Stimulated activated naive B cell treated with anti-CD40 and anti-IgM and Interleukin-4, amounts not matched to agents 10 μg/mL and 1 μg/mL and 100 μg/mL, for 72 hours (primary cell): Measurements from ENCODE around the gene ATP1B1.

ENCODE experiments used
- ATAC-seq, 2 donors: fragments of 150-1000 bp; cut with Tn5 transposase; replicated peaks; 2 replicates each; pipeline ENCODE4 v1.10.0; 2021; ENCODE audit warnings: moderate library complexity in 1 of 2
- DNase-seq: peaks from one replicate; pipeline ENCODE4 v3.0.0; 2021
- H3K27ac Mint-ChIP-seq: one replicate; pipeline ENCODE4 v1.8.0; 2022; ENCODE audit warnings: mild to moderate bottlenecking, mixed read lengths
- H3K27me3 Mint-ChIP-seq, 2 donors: one replicate each; pipeline ENCODE4 v1.8.0; 2022; ENCODE audit warnings: mixed read lengths in 2 of 2
- H3K36me3 Mint-ChIP-seq, 2 donors: one replicate each; pipeline ENCODE4 v1.8.0; 2022; ENCODE audit warnings: mixed read lengths in 2 of 2, mild to moderate bottlenecking in 1 of 2
- H3K4me1 Mint-ChIP-seq, 2 donors: one replicate each; pipeline ENCODE4 v1.8.0; 2022; ENCODE audit warnings: mixed read lengths in 2 of 2, mild to moderate bottlenecking in 1 of 2
- H3K4me3 Mint-ChIP-seq, 2 donors: one replicate each; pipeline ENCODE4 v1.8.0; 2022; ENCODE audit warnings: mild to moderate bottlenecking in 2 of 2, mixed read lengths in 2 of 2, moderate library complexity in 1 of 2
- H3K9me3 Mint-ChIP-seq, 2 donors: one replicate each; pipeline ENCODE4 v1.8.0; 2022; ENCODE audit warnings: mixed read lengths in 2 of 2, mild to moderate bottlenecking in 1 of 2

ATP1B1 gene

GRCh38 chr1:169086603-169087455 lies 19.7 kb upstream of the ATP1B1 start:
- Mint-ChIP-seq H3K27ac (no peak overlapping the region), H3K27me3 (peaks cover 7 to 18% of the 10 kb centered on the region in 2 donors), H3K36me3 (no peaks in the 10 kb centered on the region), H3K4me3 (no peak overlapping the region), H3K4me1 (peaks cover 5 to 15% of the 10 kb centered on the region in 2 donors), H3K9me3 (no peaks in the 10 kb centered on the region)
- DNase-seq (no peak), ATAC-seq (no peak)

- ATAC-seq, result no peak
- Mint-ChIP-seq H3K36me3 (no peaks in the 10 kb centered on the region), H3K4me3 (no peak overlapping the region), H3K27ac (no peak overlapping the region), H3K4me1 (peaks cover 5 to 15% of the 10 kb centered on the region in 2 donors), H3K9me3 (no peaks in the 10 kb centered on the region), H3K27me3 (peaks cover 7 to 18% of the 10 kb centered on the region in 2 donors)
- no peak for DNase-seq
These were observed 18.6 kb upstream of the ATP1B1 start for GRCh38 chr1:169087876-169088275.

GRCh38 chr1:169089776-169090175 lies 16.7 kb upstream of the ATP1B1 start:
- H3K36me3 Mint-ChIP-seq, result no peaks in the 10 kb centered on the region
- no peak overlapping the region for H3K27ac Mint-ChIP-seq
- peaks cover 5 to 15% of the 10 kb centered on the region in 2 donors for H3K4me1 Mint-ChIP-seq
- peaks cover 11 to 24% of the 10 kb centered on the region in 2 donors for H3K27me3 Mint-ChIP-seq
- no peak for DNase-seq
- no peak overlapping the region for H3K4me3 Mint-ChIP-seq
- no peaks in the 10 kb centered on the region for H3K9me3 Mint-ChIP-seq
- no peak for ATAC-seq

GRCh38 chr1:169090308-169090899 lies 16.1 kb upstream of the ATP1B1 start:
- DNase-seq (no peak), ATAC-seq (peak in 1 of 2 donors; percentile 17)
- peaks cover 11 to 25% of the 10 kb centered on the region in 2 donors for H3K27me3 Mint-ChIP-seq
- H3K4me1 Mint-ChIP-seq, result peaks cover 5 to 15% of the 10 kb centered on the region in 2 donors
- H3K9me3 Mint-ChIP-seq, result no peaks in the 10 kb centered on the region
- H3K27ac Mint-ChIP-seq, result no peak overlapping the region
- H3K4me3 Mint-ChIP-seq, result no peak overlapping the region
- no peaks in the 10 kb centered on the region for H3K36me3 Mint-ChIP-seq

GRCh38 chr1:169090900-169091311 lies 15.6 kb upstream of the ATP1B1 start:
- H3K4me1 Mint-ChIP-seq, result peaks cover 5 to 15% of the 10 kb centered on the region in 2 donors
- peak; percentile 58 to 80 for ATAC-seq
- peaks cover 0 to 4% of the 10 kb centered on the region in 2 donors for H3K9me3 Mint-ChIP-seq
- H3K27me3 Mint-ChIP-seq, result peaks cover 16 to 30% of the 10 kb centered on the region in 2 donors
- no peak for DNase-seq
- no peaks in the 10 kb centered on the region for H3K36me3 Mint-ChIP-seq
- no peak overlapping the region for H3K4me3 Mint-ChIP-seq
- no peak overlapping the region for H3K27ac Mint-ChIP-seq

- Mint-ChIP-seq H3K9me3 (peaks cover 0 to 5% of the 10 kb centered on the region in 2 donors), H3K4me3 (no peak overlapping the region), H3K27me3 (peaks cover 17 to 33% of the 10 kb centered on the region in 2 donors), H3K4me1 (peaks cover 5 to 15% of the 10 kb centered on the region in 2 donors), H3K27ac (no peak overlapping the region), H3K36me3 (no peaks in the 10 kb centered on the region)
- DNase-seq (peak; percentile 11), ATAC-seq (peak; percentile 84 to 85)
These were observed 15.0 kb upstream of the ATP1B1 start for GRCh38 chr1:169091480-169091941.

- Mint-ChIP-seq H3K36me3 (no peaks in the 10 kb centered on the region), H3K4me1 (peaks cover 5 to 15% of the 10 kb centered on the region in 2 donors)
These were observed 14.1 kb upstream of the ATP1B1 start for GRCh38 chr1:169092399-169092798.

GRCh38 chr1:169094897-169095569 lies 11.5 kb upstream of the ATP1B1 start:
- no peak for ATAC-seq
- Mint-ChIP-seq H3K4me3 (no peak overlapping the region), H3K4me1 (peaks cover 7 to 19% of the 10 kb centered on the region in 2 donors), H3K9me3 (peaks cover 0 to 9% of the 10 kb centered on the region in 2 donors), H3K36me3 (no peaks in the 10 kb centered on the region), H3K27ac (no peak overlapping the region), H3K27me3 (peaks cover 20 to 35% of the 10 kb centered on the region in 2 donors)
- no peak for DNase-seq

More at GRCh38 chr1:169092399-169092798, 14.1 kb upstream of the ATP1B1 start:
- Mint-ChIP-seq H3K4me3 (no peak overlapping the region), H3K27ac (no peak overlapping the region), H3K9me3 (peaks cover 0 to 9% of the 10 kb centered on the region in 2 donors), H3K27me3 (peaks cover 24 to 41% of the 10 kb centered on the region in 2 donors)
- ATAC-seq (no peak), DNase-seq (no peak)

GRCh38 chr1:169098380-169098779 lies 8.1 kb upstream of the ATP1B1 start:
- H3K27ac Mint-ChIP-seq, result no peak overlapping the region
- H3K27me3 Mint-ChIP-seq, result peaks cover 27 to 40% of the 10 kb centered on the region in 2 donors
- peaks cover 0 to 9% of the 10 kb centered on the region in 2 donors for H3K9me3 Mint-ChIP-seq
- no peaks in the 10 kb centered on the region for H3K36me3 Mint-ChIP-seq
- H3K4me1 Mint-ChIP-seq, result peaks cover 2 to 5% of the 10 kb centered on the region in 2 donors
- H3K4me3 Mint-ChIP-seq, result no peak overlapping the region
- no peak for DNase-seq
- ATAC-seq, result peak; percentile 25 to 36

- no peaks in the 10 kb centered on the region for H3K36me3 Mint-ChIP-seq
- H3K9me3 Mint-ChIP-seq, result peaks cover 0 to 9% of the 10 kb centered on the region in 2 donors
- ATAC-seq (no peak), DNase-seq (no peak)
- H3K4me3 Mint-ChIP-seq, result no peak overlapping the region
- H3K27ac Mint-ChIP-seq, result no peak overlapping the region
- H3K27me3 Mint-ChIP-seq, result peaks cover 24 to 36% of the 10 kb centered on the region in 2 donors
- H3K4me1 Mint-ChIP-seq, result peaks cover 2 to 5% of the 10 kb centered on the region in 2 donors
These were observed 6.9 kb upstream of the ATP1B1 start for GRCh38 chr1:169099561-169099960.

- Mint-ChIP-seq H3K27ac (no peak overlapping the region), H3K4me1 (peaks cover 5 to 10% of the 10 kb centered on the region in 2 donors), H3K4me3 (no peak overlapping the region), H3K36me3 (no peaks in the 10 kb centered on the region), H3K9me3 (peaks cover 0 to 9% of the 10 kb centered on the region in 2 donors), H3K27me3 (peaks cover 30 to 36% of the 10 kb centered on the region in 2 donors)
- no peak for ATAC-seq
- DNase-seq, result no peak
These were observed 6.3 kb upstream of the ATP1B1 start for GRCh38 chr1:169100208-169100607.

- Mint-ChIP-seq H3K36me3 (no peaks in the 10 kb centered on the region), H3K9me3 (peaks cover 0 to 6% of the 10 kb centered on the region in 2 donors), H3K4me3 (no peak overlapping the region), H3K27ac (no peak overlapping the region), H3K4me1 (peaks cover 5 to 14% of the 10 kb centered on the region in 2 donors), H3K27me3 (peaks cover 28 to 32% of the 10 kb centered on the region in 2 donors)
- DNase-seq (no peak), ATAC-seq (no peak)
These were observed 5.8 kb upstream of the ATP1B1 start for GRCh38 chr1:169100651-169101088.

GRCh38 chr1:169102567-169102966 lies 3.9 kb upstream of the ATP1B1 start:
- Mint-ChIP-seq H3K36me3 (no peaks in the 10 kb centered on the region), H3K27me3 (peaks cover 25 to 30% of the 10 kb centered on the region in 2 donors), H3K9me3 (no peaks in the 10 kb centered on the region), H3K27ac (no peak overlapping the region), H3K4me3 (no peak overlapping the region), H3K4me1 (peaks cover 11 to 26% of the 10 kb centered on the region in 2 donors)
- ATAC-seq (no peak), DNase-seq (no peak)

- H3K4me1 Mint-ChIP-seq, result peaks cover 13 to 30% of the 10 kb centered on the region in 2 donors
- ATAC-seq, result no peak
- H3K27me3 Mint-ChIP-seq, result peaks cover 29 to 34% of the 10 kb centered on the region in 2 donors
- H3K4me3 Mint-ChIP-seq, result no peak overlapping the region
- H3K27ac Mint-ChIP-seq, result no peak overlapping the region
- no peaks in the 10 kb centered on the region for H3K9me3 Mint-ChIP-seq
- H3K36me3 Mint-ChIP-seq, result no peaks in the 10 kb centered on the region
- no peak for DNase-seq
These were observed 3.5 kb upstream of the ATP1B1 start for GRCh38 chr1:169103002-169103401.
